Left lung (tissue), 10 donors: Measurements from ENCODE around the gene CLMP. TPM values are rescaled to one million over a fixed set of nuclear protein-coding genes. Genes with fewer than 3 reads are reported as not detected.
A peak's percentile ranks its signal among the peaks of the same experiment; 100 is the strongest.

Experiments
- ATAC-seq: fragments of 200-7000 bp; cut with Tn5 transposase; one replicate; pipeline ENCODE4 v1.9.1; 2020; ENCODE audit warnings: moderate library complexity
- DNase-seq, 4 donors: peaks; one replicate each; pipeline ENCODE4 v3.0.0-alpha.2; 2013 to 2020
- H3K27ac ChIP-seq, 2 donors: fragments of 200-600 bp; sonication (generic) in 1 of 2; one replicate each; pipeline versions ENCODE4 v1.5.0 to v1.8.0; 2020 to 2021
- H3K27me3 ChIP-seq, 2 donors: fragments of 200-600 bp; sonication (generic) in 1 of 2; one replicate each; pipeline versions ENCODE4 v1.5.0 to v1.8.0; 2020 to 2021
- H3K36me3 ChIP-seq, 2 donors: fragments of 200-600 bp; sonication (generic) in 1 of 2; one replicate each; pipeline versions ENCODE4 v1.5.0 to v1.8.0; 2020 to 2021
- H3K4me1 ChIP-seq, 2 donors: fragments of 200-600 bp; one replicate each; pipeline ENCODE4 v1.8.0; 2021
- H3K4me3 ChIP-seq, 2 donors: fragments of 200-600 bp; sonication (generic) in 1 of 2; one replicate each; pipeline versions ENCODE4 v1.5.0 to v1.8.0; 2020 to 2021; ENCODE audit warnings: mild to moderate bottlenecking in 1 of 2
- H3K9me3 ChIP-seq, 2 donors: fragments of 200-600 bp; sonication (generic) in 1 of 2; one replicate each; pipeline versions ENCODE4 v1.5.0 to v1.8.0; 2020 to 2021
- CTCF ChIP-seq, 2 donors: fragments of 200-600 bp; sonication (generic) in 1 of 2; IDR thresholded peaks; one replicate each; pipeline versions ENCODE4 v1.5.0 to v1.8.0; 2021; ENCODE audit warnings: antibody characterized with exemption in 2 of 2
- intact Hi-C, 2 donors: fragments of 100-400 bp; cut with DNase I; formaldehyde crosslinking; loops; one replicate each; pipeline versions ENCODE4 v1.11.2 to v1.14.2; 2022
- polyA plus RNA-seq, 6 donors: library from polyadenylated mRNA; unstranded; fragments of 120-200 nt; gene quantifications; one replicate each; pipeline ENCODE4 v1.2.1, GENCODE V29; 2013; ENCODE audit not compliant: insufficient read length in 6 of 6
- total RNA-seq, 2 donors: library from RNA; stranded (reverse); fragmentation: NEBNext Ultra II Directional; extraction: Animal tissue kit (Norgen Biotek cat#: 25700); gene quantifications; one replicate each; pipeline ENCODE4 v1.2.1, GENCODE V29; 2021
- donor health status: DM: no; HTN: yes; CAD: no.
- donor health status: DM: no; HTN: no; CAD: no.

Gene CLMP
- total and polyA plus RNA-seq, 8 donors, result 16.5 to 22.5 (median 18.1) TPM

- Histone ChIP-seq H3K27ac (no peak overlapping the region), H3K27me3 (no peaks in the 10 kb centered on the region), H3K4me3 (no peak overlapping the region), H3K4me1 (no peaks in the 10 kb centered on the region), H3K9me3 (no peaks in the 10 kb centered on the region), H3K36me3 (no peaks in the 10 kb centered on the region)
- ATAC-seq (no peak), DNase-seq (no peak)
- no peak for TF ChIP-seq CTCF (IDR thresholded peaks at IDR 0.05)
- intact Hi-C loops, result no loop called here
Observed at GRCh38 chr11:123045101-123045500, 149.9 kb downstream of the CLMP start.

- no peaks in the 10 kb centered on the region for H3K4me1 ChIP-seq
- H3K9me3 ChIP-seq, result no peaks in the 10 kb centered on the region
- H3K27me3 ChIP-seq, result no peaks in the 10 kb centered on the region
- H3K27ac ChIP-seq, result no peak overlapping the region
- H3K4me3 ChIP-seq, result no peak overlapping the region
- no peaks in the 10 kb centered on the region for H3K36me3 ChIP-seq
- intact Hi-C loops, result no loop called here
- no peak for ATAC-seq
- TF ChIP-seq CTCF (IDR thresholded peaks at IDR 0.05), result no peak
- DNase-seq, result no peak
Observed at GRCh38 chr11:123041185-123041584, 153.9 kb downstream of the CLMP start.

- DNase-seq (no peak), ATAC-seq (peak; percentile 32)
- Histone ChIP-seq H3K9me3 (no peaks in the 10 kb centered on the region), H3K4me3 (no peak overlapping the region), H3K27me3 (no peaks in the 10 kb centered on the region), H3K36me3 (no peaks in the 10 kb centered on the region), H3K4me1 (no peaks in the 10 kb centered on the region), H3K27ac (no peak overlapping the region)
- TF ChIP-seq CTCF (IDR thresholded peaks at IDR 0.05), result no peak
- intact Hi-C loops, result no loop called here
Observed at GRCh38 chr11:123040111-123040432, 155.0 kb downstream of the CLMP start.

- TF ChIP-seq CTCF (IDR thresholded peaks at IDR 0.05), result no peak
- Histone ChIP-seq H3K27me3 (no peaks in the 10 kb centered on the region), H3K27ac (no peak overlapping the region), H3K9me3 (no peaks in the 10 kb centered on the region), H3K36me3 (no peaks in the 10 kb centered on the region), H3K4me3 (no peak overlapping the region), H3K4me1 (no peaks in the 10 kb centered on the region)
- DNase-seq (no peak), ATAC-seq (no peak)
- intact Hi-C loops, result no loop called here
Observed at GRCh38 chr11:123035831-123036230, 159.2 kb downstream of the CLMP start.

GRCh38 chr11:123034597-123034996 is 160.5 kb downstream of the CLMP start:
- no peak for TF ChIP-seq CTCF (IDR thresholded peaks at IDR 0.05)
- DNase-seq (no peak), ATAC-seq (no peak)
- Histone ChIP-seq H3K4me1 (no peaks in the 10 kb centered on the region), H3K27ac (no peak overlapping the region), H3K27me3 (no peaks in the 10 kb centered on the region), H3K4me3 (no peak overlapping the region), H3K36me3 (no peaks in the 10 kb centered on the region), H3K9me3 (no peaks in the 10 kb centered on the region)
- intact Hi-C loops, result no loop called here
